GM12891 (cell line): ENCODE results near the gene CLIP1.

Experiments used
- POLR2A ChIP-seq: IDR thresholded peaks from 2 replicates; pipeline ENCODE4 v1.6.1; 2011; ENCODE audit warnings: low read depth, low read length, control low read depth
- POLR2AphosphoS5 ChIP-seq: IDR thresholded peaks from 2 replicates; pipeline ENCODE4 v1.6.1; 2011; ENCODE audit warnings: low read depth, low read length, control low read depth
- POU2F2 ChIP-seq: IDR thresholded peaks from 2 replicates; pipeline ENCODE4 v1.6.1; 2011; ENCODE audit warnings: low read depth, mild to moderate bottlenecking, control low read depth, low read length, moderate library complexity
- SPI1 ChIP-seq: IDR thresholded peaks from 2 replicates; pipeline ENCODE4 v1.6.1; 2011; ENCODE audit warnings: low read depth, low read length, control low read depth
- TAF1 ChIP-seq: IDR thresholded peaks from 2 replicates; pipeline ENCODE4 v1.6.1; 2011; ENCODE audit warnings: low read depth, low read length, control low read depth

- TF ChIP-seq POLR2AphosphoS5: no peak
- TF ChIP-seq POLR2A: no peak
- TF ChIP-seq POU2F2: no peak
- no peak for TF ChIP-seq SPI1
- no peak for TF ChIP-seq TAF1
Measured at GRCh38 chr12:122318607-122319605, 103.6 kb downstream of the CLIP1 start.
